CD4-positive, CD25-positive, alpha-beta regulatory T cell (primary cell): Measurements from ENCODE around the gene INHBB. TPM values are rescaled to one million over a fixed set of nuclear protein-coding genes. Genes with fewer than 3 reads are reported as not detected.
A peak's percentile ranks its signal among the peaks of the same experiment; 100 is the strongest.

Source experiments
- ATAC-seq, 2 donors: fragments of 150-1000 bp; cut with Tn5 transposase; one replicate each; pipeline ENCODE4 v1.10.0; 2021; ENCODE audit warnings: low read depth in 2 of 2, moderate number of reproducible peaks in 2 of 2, moderate library complexity in 1 of 2
- DNase-seq, 3 donors: peaks; one replicate each; pipeline versions ENCODE4 v3.0.0 to v3.0.0-alpha.2; 2012 to 2022; ENCODE audit warnings: mixed read lengths in 1 of 3
- H3K27ac ChIP-seq: one replicate; pipeline ENCODE4 v1.7.0; 2013; ENCODE audit warnings: mild to moderate bottlenecking, low read length; ENCODE audit not compliant: insufficient read depth, poor library complexity, severe bottlenecking
- H3K27me3 ChIP-seq: one replicate; pipeline ENCODE4 v1.7.0; 2013; ENCODE audit warnings: low read length; ENCODE audit not compliant: control insufficient read depth, insufficient read depth
- H3K36me3 ChIP-seq: one replicate; pipeline ENCODE4 v1.7.0; 2013; ENCODE audit warnings: mild to moderate bottlenecking, low read length, moderate library complexity; ENCODE audit not compliant: control insufficient read depth, insufficient read depth
- H3K4me1 ChIP-seq: 2 replicates; pipeline ENCODE4 v1.7.0; 2013; ENCODE audit warnings: mild to moderate bottlenecking, low read length; ENCODE audit not compliant: insufficient read depth, control insufficient read depth, poor library complexity, severe bottlenecking
- H3K4me3 ChIP-seq: one replicate; pipeline ENCODE4 v1.7.0; 2013; ENCODE audit warnings: low read depth, mild to moderate bottlenecking, low read length, moderate library complexity
- H3K9me3 ChIP-seq, 2 experiments: 1 replicate in 1 of 2; 2 replicates in 1 of 2; pipeline ENCODE4 v1.7.0; 2013; ENCODE audit warnings: low read length in 2 of 2, mild to moderate bottlenecking in 1 of 2, moderate library complexity in 1 of 2; ENCODE audit not compliant: control insufficient read depth in 2 of 2
- H3K27ac Mint-ChIP-seq, 3 donors: one replicate each; pipeline ENCODE4 v1.8.0; 2020 to 2022; ENCODE audit warnings: mild to moderate bottlenecking in 3 of 3, mixed read lengths in 3 of 3, moderate library complexity in 2 of 3
- H3K27me3 Mint-ChIP-seq: one replicate; pipeline ENCODE4 v1.8.0; 2022; ENCODE audit warnings: mild to moderate bottlenecking, mixed read lengths
- H3K36me3 Mint-ChIP-seq: one replicate; pipeline ENCODE4 v1.8.0; 2020; ENCODE audit warnings: mixed read lengths
- H3K4me1 Mint-ChIP-seq, 4 donors: one replicate each; pipeline ENCODE4 v1.8.0; 2020 to 2022; ENCODE audit warnings: mixed read lengths in 4 of 4, mild to moderate bottlenecking in 1 of 4
- H3K4me3 Mint-ChIP-seq, 4 donors: one replicate each; pipeline ENCODE4 v1.8.0; 2020 to 2022; ENCODE audit warnings: mild to moderate bottlenecking in 4 of 4, mixed read lengths in 4 of 4, moderate library complexity in 3 of 4
- H3K9me3 Mint-ChIP-seq, 7 donors: one replicate each; pipeline ENCODE4 v1.8.0; 2020 to 2022; ENCODE audit warnings: mixed read lengths in 7 of 7, mild to moderate bottlenecking in 3 of 7, moderate library complexity in 2 of 7
- polyA plus RNA-seq, 4 donors: library from polyadenylated mRNA; unstranded; fragments of 300-500 nt; fragmentation: Illumina TruSeq; gene quantifications; one replicate each; pipeline ENCODE4 v1.2.3, GENCODE V29; 2021
- total RNA-seq: library from RNA; stranded (reverse); gene quantifications from one replicate; pipeline ENCODE4 v1.2.3, GENCODE V29; 2022

The INHBB gene
- total and polyA plus RNA-seq, 5 donors from 2014 or later: not detected

GRCh38 chr2:120360307-120360855 is 14.4 kb downstream of the INHBB start:
- ATAC-seq: no peak

GRCh38 chr2:120362926-120363325 is 17.0 kb downstream of the INHBB start:
- no peaks in the 10 kb centered on the region for H3K27me3 ChIP-seq
- ATAC-seq: no peak
- no peaks in the 10 kb centered on the region for H3K4me1 Mint-ChIP-seq
- H3K36me3 ChIP-seq: no peaks in the 10 kb centered on the region
- no peaks in the 10 kb centered on the region for H3K9me3 ChIP-seq
- peaks cover 4% of the 10 kb centered on the region for H3K27me3 Mint-ChIP-seq
- H3K36me3 Mint-ChIP-seq: no peaks in the 10 kb centered on the region
- no peak for DNase-seq
- H3K27ac ChIP-seq: no peak overlapping the region
- H3K4me1 ChIP-seq: no peaks in the 10 kb centered on the region
- no peak overlapping the region for H3K4me3 Mint-ChIP-seq
- no peak overlapping the region for H3K4me3 ChIP-seq
- H3K27ac Mint-ChIP-seq: peak overlapping the region in 1 of 3 donors; percentile 38
- H3K9me3 Mint-ChIP-seq: peaks cover 0 to 2% (median 0%) of the 10 kb centered on the region in 7 donors

More at GRCh38 chr2:120360307-120360855, 14.4 kb downstream of the INHBB start:
- Histone ChIP-seq H3K27ac (no peak overlapping the region), H3K4me1 (no peaks in the 10 kb centered on the region), H3K4me3 (no peak overlapping the region), H3K27me3 (no peaks in the 10 kb centered on the region), H3K9me3 (no peaks in the 10 kb centered on the region), H3K36me3 (no peaks in the 10 kb centered on the region)
- Mint-ChIP-seq H3K4me1 (no peaks in the 10 kb centered on the region), H3K27ac (no peak overlapping the region), H3K9me3 (no peaks in the 10 kb centered on the region), H3K36me3 (no peaks in the 10 kb centered on the region), H3K4me3 (no peak overlapping the region), H3K27me3 (peaks cover 4% of the 10 kb centered on the region)
- DNase-seq: no peak

DNA sequence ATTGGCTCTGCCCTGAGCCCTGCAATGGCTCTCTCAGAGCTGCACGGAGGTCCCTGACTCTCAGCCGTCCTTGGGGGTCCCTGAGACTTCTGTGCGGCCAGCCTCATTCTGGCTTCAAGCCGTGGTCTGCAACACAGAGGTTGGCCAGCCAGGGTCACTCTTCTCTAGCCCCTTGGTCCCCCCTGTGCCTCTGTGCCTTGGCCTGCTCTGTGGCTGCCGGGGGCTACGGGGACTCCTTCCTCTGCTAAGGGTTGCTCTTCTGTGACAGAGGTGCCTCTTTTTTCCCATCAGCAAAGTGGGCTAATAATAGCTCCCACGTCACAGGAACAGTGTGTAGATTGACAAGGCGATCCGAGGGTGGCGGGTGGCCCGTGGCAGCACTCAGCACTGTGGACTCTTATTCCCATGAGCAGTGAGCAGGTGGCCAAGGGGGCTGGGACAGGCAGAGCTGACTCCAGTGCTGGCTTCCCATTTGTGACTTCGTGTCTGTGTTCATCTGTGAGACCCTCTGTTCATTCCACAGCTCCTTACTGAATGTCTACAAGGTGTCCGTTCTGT is 19.4 kb downstream of the INHBB start:
- peaks cover 0 to 2% (median 0%) of the 10 kb centered on the region in 7 donors for H3K9me3 Mint-ChIP-seq
- Histone ChIP-seq H3K27me3 (no peaks in the 10 kb centered on the region), H3K4me1 (no peaks in the 10 kb centered on the region), H3K4me3 (no peak overlapping the region), H3K36me3 (no peaks in the 10 kb centered on the region), H3K27ac (no peak overlapping the region), H3K9me3 (no peaks in the 10 kb centered on the region)
- H3K36me3 Mint-ChIP-seq: no peaks in the 10 kb centered on the region
- H3K4me1 Mint-ChIP-seq: no peaks in the 10 kb centered on the region
- ATAC-seq (no peak), DNase-seq (no peak)
- no peak overlapping the region for H3K27ac Mint-ChIP-seq
- no peak overlapping the region for H3K4me3 Mint-ChIP-seq
- peaks cover 4% of the 10 kb centered on the region for H3K27me3 Mint-ChIP-seq

GRCh38 chr2:120366698-120367097 is 20.8 kb downstream of the INHBB start:
- no peak for ATAC-seq
- no peaks in the 10 kb centered on the region for H3K36me3 Mint-ChIP-seq
- Histone ChIP-seq H3K36me3 (no peaks in the 10 kb centered on the region), H3K9me3 (no peaks in the 10 kb centered on the region), H3K27ac (no peak overlapping the region), H3K4me1 (no peaks in the 10 kb centered on the region), H3K27me3 (no peaks in the 10 kb centered on the region), H3K4me3 (no peak overlapping the region)
- H3K4me1 Mint-ChIP-seq: no peaks in the 10 kb centered on the region
- H3K27ac Mint-ChIP-seq: no peak overlapping the region
- H3K9me3 Mint-ChIP-seq: peaks cover 0 to 2% (median 0%) of the 10 kb centered on the region in 7 donors
- H3K4me3 Mint-ChIP-seq: no peak overlapping the region
- DNase-seq: no peak
- peaks cover 4% of the 10 kb centered on the region for H3K27me3 Mint-ChIP-seq

GRCh38 chr2:120367221-120367620 is 21.3 kb downstream of the INHBB start:
- Histone ChIP-seq H3K4me1 (no peaks in the 10 kb centered on the region), H3K27me3 (no peaks in the 10 kb centered on the region), H3K36me3 (no peaks in the 10 kb centered on the region), H3K4me3 (no peak overlapping the region), H3K9me3 (no peaks in the 10 kb centered on the region), H3K27ac (no peak overlapping the region)
- Mint-ChIP-seq H3K27me3 (peaks cover 4% of the 10 kb centered on the region), H3K27ac (no peak overlapping the region), H3K4me1 (no peaks in the 10 kb centered on the region), H3K9me3 (peaks cover 0 to 2% (median 0%) of the 10 kb centered on the region in 7 donors), H3K36me3 (no peaks in the 10 kb centered on the region), H3K4me3 (no peak overlapping the region)
- ATAC-seq (no peak), DNase-seq (no peak)

DNA sequence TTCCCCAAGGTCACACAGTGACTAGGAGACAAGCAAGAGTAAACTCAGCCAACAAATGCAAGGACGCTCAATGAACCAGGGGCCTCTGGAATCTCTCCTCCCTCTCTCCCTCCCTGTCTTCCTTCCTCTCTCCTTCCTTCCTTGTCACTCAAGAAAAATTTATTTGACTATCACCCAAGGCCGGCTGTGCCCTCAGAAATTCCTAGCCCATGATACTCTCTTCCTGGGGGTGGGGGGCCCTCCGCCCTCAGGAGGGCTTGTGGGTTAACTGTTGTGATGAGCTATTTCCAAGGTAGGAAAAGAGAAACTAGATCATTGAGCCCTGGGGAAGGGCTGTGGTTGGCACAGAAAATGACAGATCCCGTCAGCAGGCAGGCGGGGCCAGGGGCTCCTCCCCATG is 21.7 kb downstream of the INHBB start:
- Mint-ChIP-seq H3K4me3 (no peak overlapping the region), H3K4me1 (no peaks in the 10 kb centered on the region), H3K27ac (no peak overlapping the region), H3K27me3 (peaks cover 4% of the 10 kb centered on the region), H3K9me3 (peaks cover 0 to 2% (median 0%) of the 10 kb centered on the region in 7 donors), H3K36me3 (no peaks in the 10 kb centered on the region)
- ATAC-seq (no peak), DNase-seq (no peak)
- Histone ChIP-seq H3K27ac (no peak overlapping the region), H3K27me3 (no peaks in the 10 kb centered on the region), H3K4me1 (no peaks in the 10 kb centered on the region), H3K9me3 (no peaks in the 10 kb centered on the region), H3K4me3 (no peak overlapping the region), H3K36me3 (no peaks in the 10 kb centered on the region)

DNA sequence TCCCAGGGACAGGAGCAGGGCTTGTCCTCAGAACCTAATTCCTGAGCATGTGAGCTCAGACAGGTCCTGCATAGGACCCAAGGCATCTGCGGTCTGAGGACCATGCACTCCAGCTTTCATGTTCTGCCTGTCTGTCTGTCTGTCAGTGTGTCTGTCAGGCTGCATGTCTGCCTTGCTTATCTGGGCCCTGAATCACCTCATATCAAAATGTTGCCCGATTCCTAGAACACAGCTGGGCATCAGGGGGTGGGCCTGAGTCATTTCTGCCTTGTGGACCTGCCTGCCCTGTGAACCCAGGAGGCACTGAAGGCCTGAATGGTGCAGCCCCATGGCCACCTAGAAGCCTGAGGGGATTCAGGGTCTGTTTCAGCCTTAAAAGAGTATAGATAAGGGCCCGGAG is 22.1 kb downstream of the INHBB start:
- H3K9me3 ChIP-seq: no peaks in the 10 kb centered on the region
- no peak for ATAC-seq
- H3K4me3 Mint-ChIP-seq: no peak overlapping the region
- no peaks in the 10 kb centered on the region for H3K4me1 ChIP-seq
- no peaks in the 10 kb centered on the region for H3K27me3 ChIP-seq
- H3K27ac Mint-ChIP-seq: no peak overlapping the region
- H3K4me3 ChIP-seq: no peak overlapping the region
- no peak overlapping the region for H3K27ac ChIP-seq
- DNase-seq: no peak
- H3K27me3 Mint-ChIP-seq: peaks cover 4% of the 10 kb centered on the region
- no peaks in the 10 kb centered on the region for H3K36me3 Mint-ChIP-seq
- no peaks in the 10 kb centered on the region for H3K36me3 ChIP-seq
- peaks cover 0 to 2% (median 0%) of the 10 kb centered on the region in 7 donors for H3K9me3 Mint-ChIP-seq
- no peaks in the 10 kb centered on the region for H3K4me1 Mint-ChIP-seq

DNA sequence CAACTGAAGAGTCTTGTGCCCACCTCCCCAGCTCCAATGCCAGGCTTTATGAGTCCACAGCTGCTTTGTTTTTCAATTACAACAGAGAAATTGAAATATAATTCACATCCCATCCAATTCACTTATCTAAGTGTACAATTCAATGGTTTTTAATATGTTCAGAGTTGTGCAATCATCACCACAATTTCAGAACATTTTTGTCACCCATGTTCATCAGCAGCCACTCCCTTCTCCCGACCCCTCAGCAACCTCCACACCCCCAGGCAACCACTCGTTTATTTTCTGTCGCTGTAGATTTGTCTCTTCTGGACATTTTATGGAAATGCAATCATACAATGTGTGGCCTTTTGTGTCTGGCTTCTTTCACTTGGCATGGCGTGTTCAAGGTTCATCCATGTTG is 23.3 kb downstream of the INHBB start:
- H3K27me3 Mint-ChIP-seq: peaks cover 4% of the 10 kb centered on the region
- Histone ChIP-seq H3K36me3 (no peaks in the 10 kb centered on the region), H3K4me3 (no peak overlapping the region), H3K4me1 (no peaks in the 10 kb centered on the region), H3K27me3 (no peaks in the 10 kb centered on the region), H3K27ac (no peak overlapping the region), H3K9me3 (no peaks in the 10 kb centered on the region)
- no peak for ATAC-seq
- H3K27ac Mint-ChIP-seq: no peak overlapping the region
- no peak for DNase-seq
- no peaks in the 10 kb centered on the region for H3K4me1 Mint-ChIP-seq
- no peaks in the 10 kb centered on the region for H3K36me3 Mint-ChIP-seq
- no peak overlapping the region for H3K4me3 Mint-ChIP-seq
- H3K9me3 Mint-ChIP-seq: peaks cover 0 to 2% (median 0%) of the 10 kb centered on the region in 7 donors
